ENCODE data around the gene OXGR1.

The OXGR1 gene

GRCh38 chr13:96935901-96936300 lies 58.4 kb downstream of the OXGR1 start:
- Histone ChIP-seq H3K27me3 (replicated peaks; ENCODE audit: control insufficient read depth, insufficient read depth, low read length, poor library complexity, severe bottlenecking) (no peaks in the 10 kb centered on the region), H3K27ac (ENCODE audit: insufficient read depth, low read length, poor library complexity, severe bottlenecking) (no peak overlapping the region), H3K9me3 (ENCODE audit: control insufficient read depth, low read length) (no peaks in the 10 kb centered on the region), H3K36me3 (ENCODE audit: control insufficient read depth, insufficient read depth, low read length) (no peaks in the 10 kb centered on the region), H3K4me1 (ENCODE audit: control insufficient read depth, insufficient read depth, low read length, poor library complexity, severe bottlenecking) (no peaks in the 10 kb centered on the region), H3K4me3 (ENCODE audit: insufficient read depth, low read depth, low read length, poor library complexity, severe bottlenecking) (no peak overlapping the region)
- no peak for DNase-seq
